Dendritic cell treated with granulocyte-macrophage colony-stimulating factor and Interleukin-4, amounts not matched to agents 40 ng/mL and 50 ng/mL, for 4 days (primary cell): ENCODE data around the gene KRCC1.

Source experiments
- H3K27ac Mint-ChIP-seq: one replicate; pipeline ENCODE4 v1.8.0; 2022; ENCODE audit warnings: mild to moderate bottlenecking, mixed read lengths
- H3K27me3 Mint-ChIP-seq: one replicate; pipeline ENCODE4 v1.8.0; 2022; ENCODE audit warnings: mild to moderate bottlenecking, mixed read lengths
- H3K36me3 Mint-ChIP-seq: one replicate; pipeline ENCODE4 v1.8.0; 2022; ENCODE audit warnings: low read depth, mixed read lengths
- H3K4me1 Mint-ChIP-seq: one replicate; pipeline ENCODE4 v1.8.0; 2022; ENCODE audit warnings: low read depth, mixed read lengths
- H3K4me3 Mint-ChIP-seq: one replicate; pipeline ENCODE4 v1.8.0; 2022; ENCODE audit warnings: mild to moderate bottlenecking, moderate library complexity, mixed read lengths
- H3K9me3 Mint-ChIP-seq: one replicate; pipeline ENCODE4 v1.8.0; 2022; ENCODE audit warnings: mixed read lengths
- intact Hi-C: fragments of 100-400 bp; cut with micrococcal nuclease; formaldehyde crosslinking; loops from one replicate; pipeline ENCODE4 v1.15.0; 2022

KRCC1 gene

GRCh38 chr2:88055371-88056128, at the start of gene KRCC1:
Gene KRCC1 (minus strand): TSS chr2:88055783. CDS start chr2:88028563, 27,220 bp downstream.
- Mint-ChIP-seq H3K4me1 (peaks cover 42% of the 10 kb centered on the region), H3K27me3 (no peaks in the 10 kb centered on the region), H3K36me3 (peaks cover 32% of the 10 kb centered on the region), H3K4me3 (peak within 1 kb of the TSS; percentile 96), H3K27ac (peak within 1 kb of the TSS; percentile 97), H3K9me3 (no peaks in the 10 kb centered on the region)
- intact Hi-C loops, result loop anchor here (1.0 kb wide), 1 partner anchor 39 kb away; the partner anchor contains the start of gene RNU2-63P

GRCh38 chr2:88100489-88100858, 44.9 kb upstream of the KRCC1 start:
- peaks cover 8% of the 10 kb centered on the region for H3K4me1 Mint-ChIP-seq
- no peaks in the 10 kb centered on the region for H3K36me3 Mint-ChIP-seq
- no peak overlapping the region for H3K27ac Mint-ChIP-seq
- intact Hi-C loops, result no loop called here
- no peaks in the 10 kb centered on the region for H3K27me3 Mint-ChIP-seq
- no peak overlapping the region for H3K4me3 Mint-ChIP-seq
- peaks cover 8% of the 10 kb centered on the region for H3K9me3 Mint-ChIP-seq

GRCh38 chr2:88099798-88100488, 44.4 kb upstream of the KRCC1 start:
- Mint-ChIP-seq H3K36me3 (no peaks in the 10 kb centered on the region), H3K4me1 (peaks cover 8% of the 10 kb centered on the region), H3K9me3 (peaks cover 8% of the 10 kb centered on the region), H3K4me3 (no peak overlapping the region), H3K27me3 (no peaks in the 10 kb centered on the region), H3K27ac (no peak overlapping the region)
- intact Hi-C loops, result no loop called here

DNA sequence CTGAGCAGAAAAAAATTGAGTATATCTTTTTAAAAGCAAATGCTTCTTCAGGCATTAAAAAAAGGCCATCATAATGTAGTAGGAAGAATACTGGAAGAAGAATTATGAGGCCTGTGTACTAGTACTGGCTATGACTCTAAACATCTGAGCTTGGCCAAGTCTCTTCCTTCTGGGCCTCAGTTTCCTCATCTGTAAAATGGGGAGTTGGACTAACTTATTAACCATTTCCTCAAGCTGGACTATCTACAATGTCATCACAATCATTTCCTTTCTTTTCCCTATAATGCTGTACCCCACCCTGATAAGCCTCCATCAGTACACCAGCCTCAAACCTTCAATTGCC, 42.9 kb upstream of the KRCC1 start:
- intact Hi-C loops, result no loop called here

DNA sequence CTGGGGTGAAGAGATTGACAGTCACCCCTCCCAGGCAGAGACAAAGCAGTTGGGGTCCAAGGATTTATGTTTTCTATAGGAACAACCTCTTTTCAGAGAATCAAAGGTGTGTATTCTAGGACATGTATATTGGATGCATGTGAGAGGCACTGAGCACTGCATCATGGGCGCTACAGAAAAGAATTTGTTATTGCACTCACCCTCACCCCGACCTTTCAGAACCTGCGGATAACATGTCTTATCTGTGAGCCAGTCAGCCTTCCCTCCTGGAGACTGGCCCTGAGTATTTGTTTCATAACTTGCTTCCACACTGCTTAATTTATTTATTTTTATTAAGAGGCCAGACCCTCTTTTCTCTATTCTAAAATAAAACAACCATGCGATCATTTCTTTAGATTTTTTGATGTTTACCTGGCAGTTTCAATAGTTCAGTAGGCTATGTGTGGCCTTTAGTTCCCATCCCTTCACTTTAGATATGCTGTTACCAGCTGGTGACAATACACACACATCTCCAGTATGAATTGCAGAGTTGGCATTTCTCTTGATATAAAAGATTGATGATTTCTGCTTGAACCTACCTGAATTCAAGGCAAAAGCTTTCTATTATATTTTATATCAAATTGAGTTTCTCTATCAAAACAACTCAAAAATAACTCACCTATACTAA, 42.4 kb upstream of the KRCC1 start:
- Mint-ChIP-seq H3K27ac (no peak overlapping the region), H3K9me3 (peaks cover 8% of the 10 kb centered on the region), H3K27me3 (no peaks in the 10 kb centered on the region), H3K36me3 (no peaks in the 10 kb centered on the region), H3K4me3 (no peak overlapping the region), H3K4me1 (peaks cover 8% of the 10 kb centered on the region)
- intact Hi-C loops, result no loop called here

More for the DNA sequence above, 42.9 kb upstream of the KRCC1 start:
- Mint-ChIP-seq H3K27ac (no peak overlapping the region), H3K27me3 (no peaks in the 10 kb centered on the region), H3K4me3 (no peak overlapping the region), H3K36me3 (no peaks in the 10 kb centered on the region), H3K9me3 (peaks cover 8% of the 10 kb centered on the region), H3K4me1 (peaks cover 8% of the 10 kb centered on the region)

GRCh38 chr2:88097192-88097591, 41.6 kb upstream of the KRCC1 start:
- Mint-ChIP-seq H3K9me3 (peaks cover 8% of the 10 kb centered on the region), H3K27me3 (no peaks in the 10 kb centered on the region), H3K4me1 (peaks cover 10% of the 10 kb centered on the region), H3K27ac (no peak overlapping the region), H3K4me3 (no peak overlapping the region), H3K36me3 (no peaks in the 10 kb centered on the region)
- intact Hi-C loops, result no loop called here

- no peak overlapping the region for H3K27ac Mint-ChIP-seq
- intact Hi-C loops, result no loop called here
- peaks cover 15% of the 10 kb centered on the region for H3K4me1 Mint-ChIP-seq
- no peaks in the 10 kb centered on the region for H3K36me3 Mint-ChIP-seq
- H3K4me3 Mint-ChIP-seq, result no peak overlapping the region
- H3K9me3 Mint-ChIP-seq, result peaks cover 8% of the 10 kb centered on the region
- H3K27me3 Mint-ChIP-seq, result no peaks in the 10 kb centered on the region
Measured at GRCh38 chr2:88096708-88097107, 41.1 kb upstream of the KRCC1 start.

DNA sequence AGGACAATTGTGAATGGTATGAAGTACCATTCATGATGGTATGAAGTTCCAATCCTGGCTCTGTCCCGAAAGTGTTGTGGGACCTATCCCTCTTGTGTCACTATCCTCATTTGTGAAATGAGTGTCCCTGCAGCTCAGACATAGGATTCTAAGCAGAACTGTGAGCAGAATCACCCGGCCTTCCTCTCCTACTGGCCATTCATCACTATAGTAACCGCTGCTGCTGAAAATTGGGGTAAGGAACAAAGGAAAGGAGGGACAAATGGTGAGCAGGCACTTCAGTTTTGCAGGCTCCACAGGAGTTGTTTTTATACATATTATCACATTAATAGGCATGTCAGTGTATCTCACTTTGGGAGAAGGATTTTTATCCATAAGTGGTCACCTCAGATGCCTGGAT, 39.4 kb upstream of the KRCC1 start:
- no peak overlapping the region for H3K27ac Mint-ChIP-seq
- H3K27me3 Mint-ChIP-seq, result no peaks in the 10 kb centered on the region
- intact Hi-C loops, result no loop called here
- H3K4me3 Mint-ChIP-seq, result no peak overlapping the region
- H3K4me1 Mint-ChIP-seq, result peaks cover 20% of the 10 kb centered on the region
- no peaks in the 10 kb centered on the region for H3K36me3 Mint-ChIP-seq
- peaks cover 6% of the 10 kb centered on the region for H3K9me3 Mint-ChIP-seq

DNA sequence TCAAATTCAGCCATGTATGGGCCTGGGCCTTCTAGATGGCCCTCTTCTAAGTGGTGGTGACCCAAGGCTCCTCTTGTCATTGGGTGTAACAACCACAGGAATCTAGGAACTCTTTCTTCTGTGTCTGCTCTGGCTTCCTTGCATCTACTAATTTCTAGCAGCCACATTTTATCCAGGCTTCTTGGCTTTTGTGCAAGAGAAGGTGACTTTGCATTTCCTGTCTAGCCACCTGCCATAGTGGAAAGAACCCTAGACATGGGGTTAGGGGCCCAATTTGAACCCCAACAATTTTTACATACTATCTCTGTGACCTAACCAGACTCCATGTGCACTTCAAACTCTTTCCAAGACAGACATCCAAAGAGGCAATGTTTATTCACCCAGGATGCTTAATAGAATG, 37.2 kb upstream of the KRCC1 start:
- intact Hi-C loops, result no loop called here
- Mint-ChIP-seq H3K27ac (no peak overlapping the region), H3K4me1 (peaks cover 14% of the 10 kb centered on the region), H3K36me3 (no peaks in the 10 kb centered on the region), H3K9me3 (no peaks in the 10 kb centered on the region), H3K4me3 (no peak overlapping the region), H3K27me3 (no peaks in the 10 kb centered on the region)

DNA sequence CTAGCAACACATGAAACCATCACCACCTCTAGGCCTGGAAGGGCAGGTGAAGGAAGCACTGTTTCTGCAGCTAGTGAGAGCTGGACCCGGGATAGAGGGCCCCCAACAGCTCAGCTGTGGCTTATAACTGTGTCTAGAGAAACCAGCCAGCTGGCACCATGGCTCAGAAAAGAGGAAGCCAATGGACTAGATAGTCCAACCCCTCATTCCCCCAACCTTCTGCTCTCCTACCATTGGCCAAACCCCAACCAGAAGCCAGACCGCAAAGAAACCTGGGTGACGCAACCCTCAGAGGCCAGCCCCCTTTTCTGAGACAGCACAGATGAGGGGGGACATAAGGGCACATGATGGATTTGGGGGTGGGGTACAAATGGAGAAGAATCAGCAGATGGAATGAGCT, 36.4 kb upstream of the KRCC1 start:
- intact Hi-C loops, result no loop called here
- Mint-ChIP-seq H3K27me3 (no peaks in the 10 kb centered on the region), H3K36me3 (no peaks in the 10 kb centered on the region), H3K4me1 (peaks cover 14% of the 10 kb centered on the region), H3K4me3 (no peak overlapping the region), H3K9me3 (no peaks in the 10 kb centered on the region), H3K27ac (no peak overlapping the region)

DNA sequence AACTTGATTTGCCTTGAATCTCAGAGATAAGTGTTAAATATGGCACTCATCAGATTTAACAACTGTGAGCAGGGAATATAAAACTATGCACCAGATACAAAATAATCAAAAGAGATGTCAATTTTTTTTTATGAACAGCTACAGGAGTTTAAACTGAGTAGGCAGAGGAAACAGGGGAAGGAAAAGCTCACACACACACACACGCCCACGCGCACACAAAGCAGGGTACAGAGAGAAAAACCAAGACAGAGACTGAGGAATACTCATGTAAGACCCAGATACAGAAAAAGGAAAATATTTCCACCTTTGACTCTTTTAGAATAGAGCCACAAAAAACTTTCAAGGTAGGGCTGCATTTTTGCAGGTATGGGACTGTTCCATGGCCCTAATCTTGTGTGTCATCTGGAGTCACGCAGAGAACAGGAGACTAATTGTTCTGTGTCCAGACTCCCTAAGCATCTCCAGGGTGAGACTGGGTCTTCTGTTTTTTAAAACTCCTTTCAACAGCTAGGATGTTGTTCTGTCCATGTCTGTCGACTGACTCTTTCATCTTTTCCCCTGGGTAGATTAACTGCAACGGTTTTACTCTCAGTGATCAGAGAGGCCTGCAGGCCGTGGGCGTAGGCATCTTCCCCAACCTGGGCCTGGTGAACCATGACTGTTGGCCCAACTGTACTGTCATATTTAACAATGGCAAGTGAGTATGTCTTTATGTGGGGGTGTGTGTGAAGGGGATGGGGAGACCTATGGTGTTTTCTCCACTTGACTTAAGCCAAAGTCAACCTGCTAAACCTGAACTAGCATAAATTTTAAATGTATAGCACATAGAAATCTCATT, 35.1 kb upstream of the KRCC1 start:
- intact Hi-C loops, result no loop called here
- no peak overlapping the region for H3K27ac Mint-ChIP-seq
- no peak overlapping the region for H3K4me3 Mint-ChIP-seq
- H3K4me1 Mint-ChIP-seq, result peaks cover 14% of the 10 kb centered on the region
- no peaks in the 10 kb centered on the region for H3K36me3 Mint-ChIP-seq
- H3K9me3 Mint-ChIP-seq, result no peaks in the 10 kb centered on the region
- no peaks in the 10 kb centered on the region for H3K27me3 Mint-ChIP-seq

GRCh38 chr2:88088999-88089398, 33.4 kb upstream of the KRCC1 start:
- Mint-ChIP-seq H3K27me3 (no peaks in the 10 kb centered on the region), H3K36me3 (no peaks in the 10 kb centered on the region), H3K4me3 (no peak overlapping the region), H3K9me3 (no peaks in the 10 kb centered on the region), H3K4me1 (peaks cover 14% of the 10 kb centered on the region), H3K27ac (no peak overlapping the region)
- intact Hi-C loops, result no loop called here

DNA sequence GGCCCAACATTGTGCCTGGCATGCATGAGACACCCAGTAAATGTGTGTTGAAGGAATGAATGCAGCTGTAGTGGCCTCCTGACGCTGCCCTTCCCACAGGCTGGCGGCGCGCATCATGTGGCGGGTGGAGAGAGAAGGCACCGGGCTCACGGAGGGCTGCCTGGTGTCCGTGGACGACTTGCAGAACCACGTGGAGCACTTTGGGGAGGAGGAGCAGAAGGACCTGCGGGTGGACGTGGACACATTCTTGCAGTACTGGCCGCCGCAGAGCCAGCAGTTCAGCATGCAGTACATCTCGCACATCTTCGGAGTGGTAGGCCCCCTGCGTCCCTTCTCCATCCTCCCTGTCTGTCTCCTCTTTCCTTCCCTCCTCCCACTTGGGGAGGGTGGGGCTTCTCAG, 32.2 kb upstream of the KRCC1 start:
- Mint-ChIP-seq H3K27ac (no peak overlapping the region), H3K27me3 (no peaks in the 10 kb centered on the region), H3K36me3 (no peaks in the 10 kb centered on the region), H3K4me3 (no peak overlapping the region), H3K9me3 (no peaks in the 10 kb centered on the region), H3K4me1 (peaks cover 14% of the 10 kb centered on the region)
- intact Hi-C loops, result no loop called here

- H3K4me3 Mint-ChIP-seq, result no peak overlapping the region
- no peaks in the 10 kb centered on the region for H3K36me3 Mint-ChIP-seq
- no peaks in the 10 kb centered on the region for H3K27me3 Mint-ChIP-seq
- intact Hi-C loops, result no loop called here
- no peak overlapping the region for H3K27ac Mint-ChIP-seq
- peaks cover 11% of the 10 kb centered on the region for H3K4me1 Mint-ChIP-seq
- no peaks in the 10 kb centered on the region for H3K9me3 Mint-ChIP-seq
Measured at GRCh38 chr2:88087073-88087472, 31.5 kb upstream of the KRCC1 start.
